Type B pancreatic cell (in vitro differentiated cells): Measurements from ENCODE around the gene KCNA2. TPM values are rescaled to one million over a fixed set of nuclear protein-coding genes. Genes with fewer than 3 reads are reported as not detected.

Experiments used
- DNase-seq: peaks from one replicate; pipeline ENCODE4 v3.0.0; 2021; ENCODE audit warnings: mixed read lengths; ENCODE audit not compliant: unreplicated experiment; ENCODE audit errors: extremely low spot score
- H3K27ac Mint-ChIP-seq: 2 replicates; pipeline ENCODE4 v1.8.0; 2021; ENCODE audit warnings: mild to moderate bottlenecking, mixed read lengths
- H3K27me3 Mint-ChIP-seq: 2 replicates; pipeline ENCODE4 v1.8.0; 2021; ENCODE audit warnings: mixed read lengths
- H3K36me3 Mint-ChIP-seq: 2 replicates; pipeline ENCODE4 v1.8.0; 2021; ENCODE audit warnings: mixed read lengths
- H3K4me1 Mint-ChIP-seq: one replicate; pipeline ENCODE4 v1.8.0; 2021; ENCODE audit warnings: mixed read lengths; ENCODE audit not compliant: unreplicated experiment
- H3K4me3 Mint-ChIP-seq: 2 replicates; pipeline ENCODE4 v1.8.0; 2021; ENCODE audit warnings: mild to moderate bottlenecking, mixed read lengths
- H3K9me3 Mint-ChIP-seq: 2 replicates; pipeline ENCODE4 v1.8.0; 2021; ENCODE audit warnings: mixed read lengths
- total RNA-seq: library from RNA; stranded (reverse); gene quantifications from 2 replicates; pipeline ENCODE4 v1.2.1, GENCODE V29; 2021; ENCODE audit warnings: low replicate concordance
- TF ChIP-seq, protein P1 (sequence below): fragments of 200-600 bp; sonication (generic); conservative IDR thresholded peaks from 2 replicates; pipeline ENCODE4 v1.5.0; 2021; ENCODE audit warnings: antibody characterized with exemption, mild to moderate bottlenecking

The KCNA2 gene
- total RNA-seq, 1 donor from 2014 or later: 1.1 TPM

GRCh38 chr1:110634086-110634454, 27.9 kb upstream of the KCNA2 start:
- H3K4me3 Mint-ChIP-seq: no peak overlapping the region
- H3K27me3 Mint-ChIP-seq: peaks cover 32% of the 10 kb centered on the region
- DNase-seq: no peak
- TF ChIP-seq, protein P1, sequence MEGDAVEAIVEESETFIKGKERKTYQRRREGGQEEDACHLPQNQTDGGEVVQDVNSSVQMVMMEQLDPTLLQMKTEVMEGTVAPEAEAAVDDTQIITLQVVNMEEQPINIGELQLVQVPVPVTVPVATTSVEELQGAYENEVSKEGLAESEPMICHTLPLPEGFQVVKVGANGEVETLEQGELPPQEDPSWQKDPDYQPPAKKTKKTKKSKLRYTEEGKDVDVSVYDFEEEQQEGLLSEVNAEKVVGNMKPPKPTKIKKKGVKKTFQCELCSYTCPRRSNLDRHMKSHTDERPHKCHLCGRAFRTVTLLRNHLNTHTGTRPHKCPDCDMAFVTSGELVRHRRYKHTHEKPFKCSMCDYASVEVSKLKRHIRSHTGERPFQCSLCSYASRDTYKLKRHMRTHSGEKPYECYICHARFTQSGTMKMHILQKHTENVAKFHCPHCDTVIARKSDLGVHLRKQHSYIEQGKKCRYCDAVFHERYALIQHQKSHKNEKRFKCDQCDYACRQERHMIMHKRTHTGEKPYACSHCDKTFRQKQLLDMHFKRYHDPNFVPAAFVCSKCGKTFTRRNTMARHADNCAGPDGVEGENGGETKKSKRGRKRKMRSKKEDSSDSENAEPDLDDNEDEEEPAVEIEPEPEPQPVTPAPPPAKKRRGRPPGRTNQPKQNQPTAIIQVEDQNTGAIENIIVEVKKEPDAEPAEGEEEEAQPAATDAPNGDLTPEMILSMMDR: no peak
- no peak overlapping the region for H3K27ac Mint-ChIP-seq
- H3K9me3 Mint-ChIP-seq: no peaks in the 10 kb centered on the region
- no peaks in the 10 kb centered on the region for H3K36me3 Mint-ChIP-seq
- no peaks in the 10 kb centered on the region for H3K4me1 Mint-ChIP-seq

DNA sequence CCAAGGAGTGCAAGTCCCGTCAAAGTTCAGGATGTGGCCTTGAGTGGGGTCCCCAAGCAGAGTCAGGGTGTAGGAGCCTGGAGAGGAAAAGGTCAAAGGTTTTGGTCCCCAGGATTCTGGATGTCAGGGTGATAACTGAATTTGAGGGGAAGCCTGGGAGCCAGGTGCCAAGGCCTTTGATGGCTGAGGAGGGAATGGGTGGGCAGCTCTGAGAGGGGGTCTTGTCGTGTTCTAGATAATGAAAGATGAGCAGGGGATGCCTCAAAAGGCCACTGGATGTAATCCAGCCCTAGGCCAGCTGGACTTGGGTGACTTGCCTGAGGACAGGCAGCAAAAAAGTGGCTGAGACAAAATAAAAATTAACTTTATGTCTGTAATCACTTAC, 27.5 kb upstream of the KCNA2 start:
- no peaks in the 10 kb centered on the region for H3K9me3 Mint-ChIP-seq
- H3K36me3 Mint-ChIP-seq: no peaks in the 10 kb centered on the region
- TF ChIP-seq, protein P1: no peak
- no peak for DNase-seq
- no peak overlapping the region for H3K4me3 Mint-ChIP-seq
- H3K27ac Mint-ChIP-seq: no peak overlapping the region
- H3K4me1 Mint-ChIP-seq: no peaks in the 10 kb centered on the region
- peaks cover 33% of the 10 kb centered on the region for H3K27me3 Mint-ChIP-seq

DNA sequence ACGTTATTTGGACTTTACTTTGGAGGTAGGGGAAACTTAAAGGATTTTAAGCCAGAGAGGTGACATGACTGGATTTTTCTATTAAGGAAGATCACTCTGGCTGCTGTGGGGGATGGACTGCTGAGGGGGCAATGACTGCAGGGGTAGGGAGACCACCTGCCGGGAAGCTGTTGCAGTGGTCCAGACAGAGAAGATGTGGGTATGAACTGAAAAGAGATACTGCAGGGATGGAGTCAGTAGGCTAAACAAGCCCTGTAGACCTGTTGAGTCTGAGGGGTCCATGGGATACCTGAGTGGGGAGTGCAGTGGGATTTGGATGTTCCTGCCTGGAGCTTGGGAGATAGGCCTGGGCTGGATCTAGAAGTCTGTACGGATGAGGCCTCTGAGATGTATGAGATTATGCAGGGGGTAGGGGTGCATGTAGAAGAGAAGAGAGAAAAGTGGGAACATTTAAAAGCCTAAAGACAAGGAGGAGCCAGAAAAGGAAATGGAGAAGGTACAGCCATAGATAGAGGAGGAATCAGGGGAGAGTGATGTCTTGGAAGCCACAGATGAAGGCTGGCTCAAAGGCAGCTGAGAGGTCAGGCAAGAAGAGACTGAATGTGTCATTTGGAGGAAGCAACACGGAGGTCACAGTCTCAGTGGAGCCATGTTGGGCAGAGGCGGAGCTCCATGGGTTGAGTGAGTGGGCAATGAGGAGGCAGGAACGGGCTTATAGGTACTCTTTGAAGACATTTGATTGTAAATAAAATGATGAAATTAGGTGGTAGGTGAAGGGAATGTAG, 25.9 kb upstream of the KCNA2 start:
- no peak for DNase-seq
- Mint-ChIP-seq H3K27ac (no peak overlapping the region), H3K9me3 (no peaks in the 10 kb centered on the region), H3K4me1 (no peaks in the 10 kb centered on the region), H3K27me3 (peaks cover 42% of the 10 kb centered on the region), H3K4me3 (no peak overlapping the region), H3K36me3 (no peaks in the 10 kb centered on the region)
- TF ChIP-seq, protein P1: no peak

- Mint-ChIP-seq H3K27me3 (peaks cover 47% of the 10 kb centered on the region), H3K36me3 (no peaks in the 10 kb centered on the region), H3K4me3 (no peak overlapping the region), H3K4me1 (no peaks in the 10 kb centered on the region), H3K9me3 (no peaks in the 10 kb centered on the region), H3K27ac (no peak overlapping the region)
- peak; percentile 79 for DNase-seq
- TF ChIP-seq, protein P1: peak; percentile 90
These were observed 24.9 kb upstream of the KCNA2 start for GRCh38 chr1:110630839-110631663.

GRCh38 chr1:110628323-110629105, 22.4 kb upstream of the KCNA2 start:
- no peak overlapping the region for H3K27ac Mint-ChIP-seq
- H3K4me1 Mint-ChIP-seq: no peaks in the 10 kb centered on the region
- H3K27me3 Mint-ChIP-seq: peaks cover 51% of the 10 kb centered on the region
- DNase-seq: no peak
- no peak overlapping the region for H3K4me3 Mint-ChIP-seq
- no peaks in the 10 kb centered on the region for H3K36me3 Mint-ChIP-seq
- TF ChIP-seq, protein P1: no peak
- no peaks in the 10 kb centered on the region for H3K9me3 Mint-ChIP-seq
